Lung microvascular endothelial cell (primary cell): Measurements from ENCODE around the gene ARID1B. TPM values are rescaled to one million over a fixed set of nuclear protein-coding genes. Genes with fewer than 3 reads are reported as not detected.

ENCODE experiments used
- DNase-seq, 2 donors: peaks; one replicate each; pipeline versions ENCODE4 v3.0.0 to v3.0.0-alpha.2; 2010; ENCODE audit warnings: low read depth in 2 of 2
- total RNA-seq: library from RNA; depleted of rRNA; stranded (reverse); fragments of >200 nt; gene quantifications from 2 replicates; pipeline ENCODE4 v1.2.1, GENCODE V29; 2014

The ARID1B gene
- total RNA-seq, 1 donor from 2014 or later, result 33.1 TPM

- DNase-seq, result peak in 1 of 2 donors; percentile 68
Measured at GRCh38 chr6:157093536-157093935, 316.4 kb downstream of the ARID1B start.

- no peak for DNase-seq
Measured at GRCh38 chr6:157094038-157094437, 316.9 kb downstream of the ARID1B start.

DNA sequence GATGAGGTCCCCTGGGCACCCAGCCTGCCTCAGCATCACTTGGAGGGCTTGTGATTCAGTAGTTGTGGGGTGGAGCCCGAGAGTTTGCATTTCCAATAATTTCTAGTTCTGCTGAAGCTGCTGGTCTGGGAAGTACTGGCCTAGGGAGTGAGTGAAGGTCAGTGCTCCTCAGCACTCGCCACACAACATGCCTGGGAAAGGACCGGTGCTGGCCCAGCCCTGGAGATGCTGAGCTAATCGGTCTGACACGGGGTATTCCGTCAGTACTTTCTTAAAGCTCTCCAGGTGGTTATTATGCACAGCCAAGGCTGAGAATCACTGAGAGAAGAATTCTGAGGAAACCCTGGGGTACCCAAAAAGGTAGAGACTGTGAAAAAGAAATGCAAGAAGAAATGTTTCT, 317.9 kb downstream of the ARID1B start:
- DNase-seq, result no peak

GRCh38 chr6:157095569-157095968, 318.4 kb downstream of the ARID1B start:
- DNase-seq, result no peak

DNA sequence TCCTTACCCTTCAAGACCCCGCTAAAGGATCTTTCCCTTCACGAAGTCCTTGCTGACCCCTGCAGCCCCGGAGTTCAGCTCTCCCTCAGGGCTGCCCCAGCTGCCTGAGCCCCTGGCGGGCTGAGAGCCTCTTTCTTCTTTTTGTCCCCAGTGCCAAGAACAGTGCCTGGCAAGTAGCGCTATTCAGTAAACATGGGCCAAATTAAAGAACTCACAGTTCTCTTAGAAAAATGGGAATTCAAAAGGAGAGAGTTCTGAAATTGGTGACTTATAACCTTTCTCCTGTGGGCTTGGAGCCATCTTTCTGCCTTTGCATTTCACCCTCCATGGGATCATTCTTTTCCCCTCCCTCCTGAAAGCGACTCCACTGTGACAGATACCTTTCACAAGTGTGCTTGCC, 318.9 kb downstream of the ARID1B start:
- DNase-seq, result no peak

DNA sequence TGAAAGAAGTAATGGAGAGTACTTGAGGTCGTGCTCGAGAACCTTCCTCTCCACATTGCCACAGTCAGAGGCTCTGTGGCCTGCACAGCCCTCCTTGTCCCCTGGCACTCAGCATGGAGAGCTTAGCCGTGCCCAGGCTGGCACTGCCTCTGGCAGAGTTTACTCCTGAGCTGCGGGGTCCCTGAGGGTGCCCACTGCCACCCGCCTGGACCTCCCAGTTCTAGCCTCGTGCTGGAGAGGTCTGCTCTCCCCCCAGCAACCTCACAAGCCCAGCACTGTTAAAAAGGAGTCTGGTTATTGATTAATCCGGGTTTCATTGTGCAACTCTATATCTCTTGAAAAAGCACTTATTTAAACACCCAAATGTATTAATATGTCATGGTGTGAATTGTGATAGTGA, 319.3 kb downstream of the ARID1B start:
- no peak for DNase-seq

DNA sequence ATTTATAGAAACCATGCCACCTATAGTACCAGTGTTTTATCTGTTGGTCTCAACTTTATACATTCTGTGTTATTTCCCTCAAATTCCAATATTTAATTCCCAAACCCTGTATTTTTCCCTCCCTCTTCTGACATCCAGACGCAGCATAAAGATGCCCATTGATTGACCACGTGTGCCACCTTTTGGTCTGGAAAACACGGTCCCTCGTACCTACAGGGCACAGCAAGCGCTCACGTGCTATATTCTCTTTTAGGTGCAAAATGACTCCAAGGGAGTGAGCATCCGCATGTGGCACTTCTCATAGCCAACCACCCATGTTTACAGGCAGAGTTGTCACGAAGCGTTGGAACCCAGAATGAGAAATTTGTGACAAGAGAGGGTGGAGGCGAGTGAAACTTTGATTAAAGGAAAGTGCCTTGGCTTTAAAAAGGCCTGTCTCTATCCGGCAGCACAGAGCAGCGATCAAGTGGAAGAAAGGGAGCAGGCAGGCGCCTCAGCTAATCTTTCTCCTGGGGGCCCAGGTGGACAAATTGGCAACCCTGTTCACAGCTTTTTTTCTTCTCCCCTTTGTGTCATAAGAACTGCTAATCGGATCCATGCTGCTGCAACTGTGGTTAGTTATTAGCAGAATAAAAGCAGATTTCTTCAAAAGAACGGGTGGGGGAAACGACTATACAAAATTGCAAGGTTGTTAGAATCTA, 320.2 kb downstream of the ARID1B start:
- no peak for DNase-seq

DNA sequence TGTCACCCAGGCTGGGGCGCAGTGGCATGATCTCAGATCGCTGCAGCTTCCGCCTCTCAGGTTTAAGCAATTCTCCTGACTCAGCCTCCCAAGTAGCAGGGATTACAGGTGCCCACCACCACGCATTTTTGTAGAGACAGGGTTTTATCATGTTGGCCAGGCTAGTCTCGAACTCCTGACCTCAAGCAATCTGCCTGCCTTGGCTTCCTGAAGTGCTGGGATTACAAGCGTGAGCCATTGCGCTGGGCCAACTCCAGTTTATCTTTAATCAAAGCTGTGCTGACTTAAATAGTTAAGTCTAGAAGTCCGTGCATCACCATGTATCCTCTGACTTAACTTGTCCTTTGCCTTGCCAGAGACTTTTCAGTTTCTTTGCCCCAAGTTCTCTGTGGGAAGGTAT, 321.8 kb downstream of the ARID1B start:
- no peak for DNase-seq

DNA sequence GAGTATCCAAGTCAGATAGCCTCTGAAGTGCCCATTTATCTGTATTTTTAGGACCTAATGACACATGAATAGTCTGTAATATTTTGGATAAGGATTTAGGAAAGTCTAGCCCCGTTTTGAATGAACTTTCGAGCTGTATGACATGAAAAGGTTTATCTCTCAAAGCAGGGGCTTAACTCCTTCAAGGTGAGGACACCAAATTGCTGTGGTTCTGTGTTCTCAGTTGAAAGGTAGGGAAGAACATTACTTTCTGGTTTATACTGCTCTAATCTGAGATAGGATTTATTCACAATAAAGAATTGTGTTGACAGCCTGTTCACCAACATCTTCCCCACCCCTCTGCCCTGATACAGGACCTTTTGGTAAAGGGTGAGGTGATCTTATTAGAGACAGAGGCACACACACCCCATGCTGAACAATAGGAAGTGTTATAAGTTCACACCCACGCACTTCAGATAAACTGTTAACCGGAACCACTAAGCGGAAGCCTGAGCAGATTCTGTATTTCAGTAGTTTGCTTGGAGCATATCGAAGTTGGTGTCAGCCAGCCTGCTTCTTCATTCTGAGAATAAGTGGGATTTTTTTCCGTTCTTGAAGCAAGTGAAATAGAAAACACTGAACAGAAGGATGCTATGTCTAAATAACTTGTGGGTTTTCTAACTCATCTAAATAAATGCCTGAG, 322.9 kb downstream of the ARID1B start:
- peak; percentile 48 to 78 for DNase-seq

GRCh38 chr6:157101166-157101565, 324.0 kb downstream of the ARID1B start:
- no peak for DNase-seq

DNA sequence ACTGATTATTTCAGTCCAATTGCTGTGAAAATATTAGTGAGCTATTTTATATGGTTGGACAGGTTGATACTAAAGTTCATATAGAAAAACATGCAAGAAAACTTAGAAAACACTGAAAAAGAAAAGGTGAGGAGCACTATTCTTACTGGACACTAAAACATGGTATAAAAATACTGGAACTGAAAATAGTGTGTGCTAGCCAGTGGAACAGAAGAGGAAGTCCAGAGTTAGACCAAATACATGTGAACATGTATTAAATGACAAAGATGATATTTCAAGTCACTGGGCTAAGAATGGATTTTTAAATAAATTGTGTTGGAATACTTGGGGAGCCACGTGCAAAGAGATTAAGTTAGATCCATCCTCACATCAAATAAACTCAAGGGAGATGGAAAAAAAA, 327.6 kb downstream of the ARID1B start:
- no peak for DNase-seq

DNA sequence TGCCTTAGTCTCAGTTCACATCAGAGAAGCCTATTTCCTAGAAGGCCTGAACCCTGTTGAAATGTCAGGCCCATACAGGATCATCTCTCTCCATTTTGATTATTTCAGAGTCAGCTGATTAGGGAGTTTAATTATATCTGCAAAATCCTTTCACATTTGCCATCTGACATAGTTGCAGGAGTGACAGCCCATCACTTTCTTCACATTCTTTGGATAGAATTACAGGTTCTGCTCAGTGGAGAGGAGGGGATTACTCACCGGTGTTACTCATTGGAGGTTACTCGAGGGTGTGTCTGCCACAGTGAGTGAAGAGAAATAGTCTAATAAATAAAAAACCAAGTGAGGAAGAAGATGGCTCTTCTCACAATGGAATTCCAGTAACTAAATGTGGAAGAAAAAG, 329.3 kb downstream of the ARID1B start:
- DNase-seq, result peak in 1 of 2 donors; percentile 69

- no peak for DNase-seq
Measured at GRCh38 chr6:157107571-157107914, 330.4 kb downstream of the ARID1B start.

DNA sequence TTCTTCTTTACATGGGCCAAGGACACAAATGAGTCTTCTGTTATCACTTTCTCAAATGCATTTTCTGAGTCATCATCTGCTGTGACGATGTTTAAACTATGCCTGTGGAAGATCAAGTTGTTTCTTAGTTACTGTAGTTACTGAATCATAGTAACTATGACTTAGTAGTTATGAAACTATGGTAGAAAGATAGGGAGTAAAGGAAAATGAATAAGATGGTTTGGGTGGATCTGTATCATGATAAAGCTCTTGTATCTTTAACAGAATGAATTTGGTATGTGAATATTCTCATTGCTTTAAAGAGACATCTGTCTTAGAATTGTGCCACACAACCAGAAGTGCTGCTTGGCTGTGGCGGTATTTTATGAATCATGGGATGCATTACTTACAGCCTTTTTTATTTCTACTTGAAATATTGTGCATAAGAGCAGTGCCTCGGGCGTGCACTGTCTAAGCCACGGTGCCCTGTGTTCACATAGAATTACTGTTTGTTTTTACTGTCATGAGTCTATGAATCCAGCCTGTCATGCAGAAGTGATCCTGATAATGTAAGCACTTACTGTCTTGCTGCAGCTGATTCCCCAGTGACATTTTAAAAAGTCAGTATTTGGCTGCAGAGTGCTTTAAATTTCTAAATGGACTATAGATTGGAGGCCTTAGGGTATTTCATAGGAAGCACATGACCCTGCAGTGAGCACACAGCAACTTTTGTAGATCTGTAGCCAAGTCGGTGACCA, 330.9 kb downstream of the ARID1B start:
- DNase-seq, result peak; percentile 42 to 91

DNA sequence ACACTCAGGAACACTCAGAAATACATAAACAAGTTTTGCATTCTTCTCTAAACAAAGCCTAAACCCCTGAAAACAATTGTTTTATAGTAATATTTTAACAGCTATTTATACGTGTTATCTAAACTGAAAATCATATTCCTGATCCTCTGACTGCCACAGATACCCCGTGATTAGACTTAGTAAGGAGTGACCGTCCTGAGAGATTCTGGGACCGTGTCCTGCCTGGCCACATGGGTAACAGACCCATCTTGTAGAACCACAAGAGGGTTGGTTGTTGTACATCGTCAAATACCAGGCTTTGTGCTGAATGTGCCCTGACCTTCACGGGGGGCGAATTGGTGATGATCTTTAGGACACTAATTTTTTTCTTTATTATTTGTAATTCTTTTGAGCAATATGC, 331.7 kb downstream of the ARID1B start:
- DNase-seq, result no peak

DNA sequence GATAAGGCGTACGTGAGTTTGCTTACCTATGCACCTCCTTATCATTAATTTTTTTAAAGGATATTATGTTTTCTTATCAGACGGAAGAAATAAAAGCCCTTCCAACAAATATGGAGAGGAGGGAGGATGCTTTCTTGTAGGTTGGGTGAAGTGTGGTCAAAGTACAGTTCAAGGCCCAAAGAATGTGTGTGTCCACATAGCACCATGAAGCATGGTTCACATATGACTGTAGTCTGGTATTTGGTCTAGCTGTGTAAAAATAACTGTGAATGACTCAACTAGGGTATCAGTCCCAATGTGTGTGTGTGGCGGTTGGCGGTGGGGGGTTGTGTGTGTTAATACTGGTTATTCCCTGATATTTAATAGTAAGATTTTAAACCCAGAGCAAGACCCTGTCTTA, 333.4 kb downstream of the ARID1B start:
- DNase-seq, result no peak

DNA sequence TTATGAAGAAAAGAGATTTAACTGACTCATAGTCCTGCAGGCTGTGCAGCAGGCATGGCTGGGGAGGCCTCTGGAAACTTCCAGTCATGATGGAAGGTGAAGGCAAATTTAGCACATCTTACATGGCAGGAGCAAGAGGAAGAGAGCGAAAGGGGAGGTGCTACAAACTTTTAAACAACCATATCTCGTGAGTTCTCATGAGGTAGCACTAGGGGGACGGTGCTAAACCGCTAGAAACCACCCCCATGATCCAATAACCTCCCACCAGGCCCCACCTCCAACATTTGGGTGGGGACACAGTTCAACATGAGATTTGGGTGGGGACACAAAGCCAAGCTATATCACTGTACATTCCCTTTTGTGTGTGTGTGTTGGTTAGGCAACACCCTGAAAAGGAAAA, 336.2 kb downstream of the ARID1B start:
- no peak for DNase-seq

DNA sequence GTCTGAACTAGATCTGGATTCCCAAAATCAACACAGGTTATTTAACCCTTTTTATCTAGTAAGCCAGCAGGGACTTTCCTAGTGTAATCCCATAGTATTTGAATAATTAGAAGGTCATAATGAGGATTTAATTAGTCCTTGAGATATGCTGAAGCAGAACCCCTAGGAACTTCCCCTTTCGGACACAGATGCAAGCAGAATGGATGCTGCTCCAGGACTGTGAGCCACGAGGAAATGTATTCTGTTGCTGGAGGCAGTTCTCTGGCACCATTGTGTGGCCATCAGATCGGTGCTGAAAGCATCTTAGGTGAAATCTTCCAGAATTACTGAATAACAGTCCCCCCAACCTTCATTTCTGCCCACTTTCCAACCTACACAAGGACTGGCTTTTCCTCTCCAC, 339.2 kb downstream of the ARID1B start:
- DNase-seq, result no peak

DNA sequence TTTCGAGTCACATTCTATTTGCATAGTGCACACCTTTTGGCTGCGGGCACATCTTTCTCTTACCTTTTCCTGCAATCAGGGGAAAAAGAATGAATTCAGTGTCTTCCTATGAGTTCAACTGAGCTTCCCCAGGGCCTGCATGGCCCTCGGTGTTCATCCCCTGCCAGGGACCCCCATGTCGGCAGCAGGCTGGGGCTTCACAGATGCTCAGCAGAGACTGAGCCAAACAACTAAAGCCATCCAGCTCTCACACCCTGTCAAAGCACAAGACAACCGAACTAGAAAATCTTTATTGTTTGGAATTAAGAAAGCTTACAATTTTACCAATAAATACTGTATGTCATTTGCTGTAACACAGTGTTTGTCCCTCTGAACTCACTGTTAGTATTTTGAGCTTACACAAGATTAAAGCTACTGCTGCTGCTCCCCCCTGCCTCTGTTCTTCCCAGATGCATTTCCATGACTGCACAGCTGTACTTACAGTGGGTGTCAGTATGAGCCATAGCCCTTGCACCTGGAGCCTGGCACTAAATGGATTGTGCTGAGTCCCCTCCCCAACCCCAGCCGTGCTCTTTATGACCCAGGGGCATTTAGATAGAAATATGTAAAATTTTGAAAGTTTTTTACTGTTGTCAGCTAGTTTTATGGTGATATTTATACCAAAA, 340.4 kb downstream of the ARID1B start:
- DNase-seq, result no peak

GRCh38 chr6:157119502-157120027, 342.4 kb downstream of the ARID1B start:
- DNase-seq, result no peak

- DNase-seq, result no peak
Measured at GRCh38 chr6:157120534-157121232, 343.5 kb downstream of the ARID1B start.
